H9 (cell line): ENCODE measurements around the gene PPP2R5E. TPM values are rescaled to one million over a fixed set of nuclear protein-coding genes. Genes with fewer than 3 reads are reported as not detected.

Experiments used
- DNase-seq: peaks from one replicate; pipeline ENCODE4 v3.0.0-alpha.2; 2017
- H2AFZ ChIP-seq: one replicate; pipeline ENCODE4 v1.6.1; 2013; ENCODE audit warnings: mild to moderate bottlenecking, low read length, control low read depth, moderate library complexity
- H2AK5ac ChIP-seq: 2 replicates; pipeline ENCODE4 v1.6.1; 2013; ENCODE audit warnings: low read length, control low read depth, mixed read lengths; ENCODE audit not compliant: insufficient read length
- H2BK120ac ChIP-seq: one replicate; pipeline ENCODE4 v1.6.1; 2013; ENCODE audit warnings: low read depth, mild to moderate bottlenecking, low read length, control low read depth, inconsistent platforms; ENCODE audit not compliant: poor library complexity, severe bottlenecking
- H2BK12ac ChIP-seq: 2 replicates; pipeline ENCODE4 v1.6.1; 2013; ENCODE audit warnings: low read length, control low read depth, mixed read lengths, low read depth; ENCODE audit not compliant: insufficient read length
- H2BK15ac ChIP-seq: 2 replicates; pipeline ENCODE4 v1.6.1; 2013; ENCODE audit warnings: low read depth, low read length, control low read depth
- H2BK20ac ChIP-seq: one replicate; pipeline ENCODE4 v1.6.1; 2013; ENCODE audit warnings: low read depth, mild to moderate bottlenecking, low read length, control low read depth, inconsistent platforms; ENCODE audit not compliant: poor library complexity, severe bottlenecking
- H2BK5ac ChIP-seq: 2 replicates; pipeline ENCODE4 v1.6.1; 2013; ENCODE audit warnings: low read length, control low read depth, mixed read lengths; ENCODE audit not compliant: insufficient read length
- H3K14ac ChIP-seq: 2 replicates; pipeline ENCODE4 v1.6.1; 2013; ENCODE audit warnings: low read length, control low read depth; ENCODE audit not compliant: insufficient read depth
- H3K18ac ChIP-seq: 2 replicates; pipeline ENCODE4 v1.6.1; 2013; ENCODE audit warnings: low read depth, mild to moderate bottlenecking, mixed read lengths, low read length, control low read depth; ENCODE audit not compliant: insufficient read length
- H3K23ac ChIP-seq: 2 replicates; pipeline ENCODE4 v1.6.1; 2013; ENCODE audit warnings: low read length, control low read depth, mixed read lengths, low read depth; ENCODE audit not compliant: insufficient read length
- H3K23me2 ChIP-seq: 2 replicates; pipeline ENCODE4 v1.6.1; 2013; ENCODE audit warnings: low read depth, mild to moderate bottlenecking, mixed read lengths, low read length, control low read depth; ENCODE audit not compliant: insufficient read length, poor library complexity, severe bottlenecking
- H3K27ac ChIP-seq: 2 replicates; pipeline ENCODE4 v1.5.1; 2013; ENCODE audit warnings: low read length, control low read depth, mixed read lengths, low read depth; ENCODE audit not compliant: insufficient read length
- H3K27me3 ChIP-seq: 2 replicates; pipeline ENCODE4 v1.6.1; 2013; ENCODE audit warnings: low read length, control low read depth, inconsistent platforms; ENCODE audit not compliant: insufficient read depth
- H3K4ac ChIP-seq: 2 replicates; pipeline ENCODE4 v1.6.1; 2013; ENCODE audit warnings: low read depth, mild to moderate bottlenecking, control low read depth, inconsistent platforms, low read length, moderate library complexity
- H3K4me1 ChIP-seq: 2 replicates; pipeline ENCODE4 v1.6.1; 2013; ENCODE audit warnings: low read length, control low read depth, inconsistent platforms; ENCODE audit not compliant: insufficient read depth
- H3K4me2 ChIP-seq: 2 replicates; pipeline ENCODE4 v1.6.1; 2013; ENCODE audit warnings: low read length, control low read depth, mixed read lengths; ENCODE audit not compliant: insufficient read length, insufficient read depth
- H3K56ac ChIP-seq: 2 replicates; pipeline ENCODE4 v1.6.1; 2013; ENCODE audit warnings: low read depth, mild to moderate bottlenecking, mixed read lengths, low read length, control low read depth; ENCODE audit not compliant: insufficient read length
- H3K79me1 ChIP-seq: 2 replicates; pipeline ENCODE4 v1.6.1; 2013; ENCODE audit warnings: low read depth, mild to moderate bottlenecking, moderate library complexity, low read length, control low read depth, inconsistent platforms; ENCODE audit not compliant: insufficient read depth, poor library complexity, severe bottlenecking
- H3K79me2 ChIP-seq: 2 replicates; pipeline ENCODE4 v1.6.1; 2013; ENCODE audit warnings: low read length, control low read depth, inconsistent platforms; ENCODE audit not compliant: insufficient read depth
- H3K9ac ChIP-seq: 2 replicates; pipeline ENCODE4 v1.6.1; 2013; ENCODE audit warnings: low read length, control low read depth, mixed read lengths; ENCODE audit not compliant: insufficient read length; ENCODE audit errors: extremely low read depth
- H3K9me3 ChIP-seq: one replicate; pipeline ENCODE4 v1.6.1; 2013; ENCODE audit warnings: low read depth, low read length, inconsistent platforms; ENCODE audit not compliant: control insufficient read depth
- H3T11ph ChIP-seq: one replicate; pipeline ENCODE4 v1.6.1; 2013; ENCODE audit warnings: mild to moderate bottlenecking, low read length, control low read depth, inconsistent platforms
- H4K20me1 ChIP-seq: one replicate; pipeline ENCODE4 v1.6.1; 2013; ENCODE audit not compliant: control insufficient read depth, insufficient read length, insufficient read depth
- H4K5ac ChIP-seq: 2 replicates; pipeline ENCODE4 v1.6.1; 2013; ENCODE audit warnings: low read depth, mild to moderate bottlenecking, mixed read lengths, low read length, control low read depth; ENCODE audit not compliant: insufficient read length
- H4K8ac ChIP-seq: replicated peaks from 2 replicates; pipeline ENCODE4 v1.6.1; 2013; ENCODE audit warnings: low read length, control low read depth, mixed read lengths, low read depth; ENCODE audit not compliant: insufficient read length
- H4K91ac ChIP-seq: 2 replicates; pipeline ENCODE4 v1.6.1; 2013; ENCODE audit warnings: low read depth, mild to moderate bottlenecking, moderate library complexity, mixed read lengths, low read length, control low read depth; ENCODE audit not compliant: insufficient read length
- H3K27ac Mint-ChIP-seq, 3 experiments: 2 replicates in 2 of 3; 3 replicates in 1 of 3; pipeline ENCODE4 v1.8.0; 2020 to 2021; ENCODE audit warnings: mixed read lengths in 3 of 3, mild to moderate bottlenecking in 1 of 3, moderate library complexity in 1 of 3
- H3K27me3 Mint-ChIP-seq: 2 replicates; pipeline ENCODE4 v1.8.0; 2021; ENCODE audit warnings: low read depth, mild to moderate bottlenecking, moderate library complexity, mixed read lengths
- H3K36me3 Mint-ChIP-seq, 3 experiments: 2 replicates in 2 of 3; 3 replicates in 1 of 3; pipeline ENCODE4 v1.8.0; 2020 to 2021; ENCODE audit warnings: low read depth in 3 of 3, mixed read lengths in 3 of 3; ENCODE audit not compliant: insufficient read depth in 1 of 3
- H3K4me1 Mint-ChIP-seq, 2 experiments: 2 replicates each; pipeline ENCODE4 v1.8.0; 2020; ENCODE audit warnings: mixed read lengths in 2 of 2
- H3K4me3 Mint-ChIP-seq, 2 experiments: 2 replicates in 1 of 2; 3 replicates in 1 of 2; pipeline ENCODE4 v1.8.0; 2020 to 2021; ENCODE audit warnings: mild to moderate bottlenecking in 2 of 2, mixed read lengths in 2 of 2, moderate library complexity in 1 of 2
- H3K9me3 Mint-ChIP-seq, 2 experiments: 2 replicates in 1 of 2; 3 replicates in 1 of 2; pipeline ENCODE4 v1.8.0; 2020; ENCODE audit warnings: mild to moderate bottlenecking in 2 of 2, mixed read lengths in 2 of 2, moderate library complexity in 1 of 2
- WGBS: extraction: QIAGEN DNeasy Blood & Tissue Kit; methylation state at CpG from one replicate; pipeline ENCODE4 v1.1.7; 2013; ENCODE audit warnings: missing lambda C conversion rate, low lambda C conversion rate, mixed read lengths; ENCODE audit not compliant: insufficient read length; ENCODE audit errors: extremely low coverage; 5-methylcytosine and 5-hydroxymethylcytosine counted together
- total RNA-seq: library from RNA; stranded (reverse); gene quantifications from 2 replicates; pipeline ENCODE4 v1.2.1, GENCODE V29; 2021
- TF ChIP-seq, protein P1 (sequence below): fragments of 200-600 bp; sonication (generic); conservative IDR thresholded peaks from 3 replicates; pipeline ENCODE4 v1.8.0; 2021; ENCODE audit warnings: antibody characterized with exemption, mild to moderate bottlenecking

The PPP2R5E gene
- total RNA-seq, 1 experiment from 2014 or later = 65.8 TPM

DNA sequence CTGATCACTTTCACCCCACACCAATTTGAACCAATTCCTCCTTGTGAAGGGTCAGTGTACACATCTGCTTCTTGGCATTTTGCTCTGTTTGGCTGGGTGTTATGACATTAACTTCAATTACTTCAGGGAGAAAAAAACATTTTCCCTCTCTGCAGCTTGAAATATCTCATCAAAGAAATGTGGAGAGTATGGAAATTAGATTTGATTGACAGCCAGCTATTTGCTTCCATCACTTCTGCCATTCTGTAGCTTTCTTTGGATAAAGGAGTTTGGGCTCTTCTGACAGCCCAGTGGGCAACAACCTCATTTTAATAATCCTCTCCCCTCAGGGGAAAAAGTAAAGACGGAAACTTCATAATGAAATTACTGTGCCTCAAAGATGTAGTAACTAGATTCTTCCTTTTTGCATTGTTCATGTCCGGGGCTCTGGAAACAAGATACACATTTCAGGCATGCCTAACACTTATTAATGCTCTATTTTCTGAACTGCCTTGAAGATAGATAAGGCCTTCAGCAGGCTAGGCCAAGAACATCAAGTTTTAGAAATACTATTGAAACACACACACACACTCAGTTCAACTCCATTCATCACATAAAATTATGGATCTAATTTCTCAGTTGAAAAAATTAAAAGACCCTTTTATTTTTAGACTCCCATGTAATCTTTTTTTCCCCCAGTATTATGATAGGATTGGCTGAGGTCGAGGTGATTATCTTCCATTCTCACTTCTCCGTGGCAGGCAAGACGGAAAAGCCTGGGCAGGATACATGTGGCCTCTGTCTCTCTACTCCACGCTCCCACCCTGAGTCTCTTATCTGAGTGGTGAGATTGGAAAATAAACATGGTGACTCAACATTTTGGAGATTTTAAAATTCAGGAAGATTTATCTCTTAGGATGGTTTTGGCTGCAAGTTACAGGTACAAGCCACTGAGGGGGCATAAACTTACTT is 214.1 kb downstream of the PPP2R5E start:
- no peaks in the 10 kb centered on the region for H4K20me1 ChIP-seq
- no peak overlapping the region for H3K4ac ChIP-seq
- no peaks in the 10 kb centered on the region for H3K79me2 ChIP-seq
- no peaks in the 10 kb centered on the region for H3K4me1 ChIP-seq
- WGBS = no CpG with 5 or more reads among the region's 6 CpGs
- H3K9ac ChIP-seq = no peak overlapping the region
- Mint-ChIP-seq H3K9me3 (peaks cover 2 to 3% of the 10 kb centered on the region in 2 experiments; a peak in 3 of 5 replicates), H3K27ac (no peak overlapping the region), H3K36me3 (peaks cover 0 to 6% (median 0%) of the 10 kb centered on the region in 3 experiments; a peak in 1 of 7 replicates), H3K4me3 (no peak overlapping the region), H3K4me1 (peaks cover 8 to 9% of the 10 kb centered on the region in 2 experiments), H3K27me3 (no peaks in the 10 kb centered on the region)
- no peak overlapping the region for H3K14ac ChIP-seq
- H2BK12ac ChIP-seq = no peak overlapping the region
- H4K91ac ChIP-seq = no peak overlapping the region
- H3K18ac ChIP-seq = no peak overlapping the region
- no peak overlapping the region for H2AK5ac ChIP-seq
- H2BK20ac ChIP-seq = no peak overlapping the region
- H3K27me3 ChIP-seq = no peaks in the 10 kb centered on the region
- H2AFZ ChIP-seq = no peak overlapping the region
- H3T11ph ChIP-seq = no peak overlapping the region
- H3K23me2 ChIP-seq = no peaks in the 10 kb centered on the region
- no peak overlapping the region for H2BK5ac ChIP-seq
- H3K27ac ChIP-seq = no peak overlapping the region
- no peak overlapping the region for H4K5ac ChIP-seq
- no peak overlapping the region for H3K23ac ChIP-seq
- H3K79me1 ChIP-seq = no peaks in the 10 kb centered on the region
- no peak for DNase-seq
- H3K4me2 ChIP-seq = no peak overlapping the region
- H2BK120ac ChIP-seq = no peak overlapping the region
- H4K8ac ChIP-seq = no peak overlapping the region
- no peak overlapping the region for H2BK15ac ChIP-seq
- no peak overlapping the region for H3K56ac ChIP-seq
- no peaks in the 10 kb centered on the region for H3K9me3 ChIP-seq
- TF ChIP-seq, protein P1, sequence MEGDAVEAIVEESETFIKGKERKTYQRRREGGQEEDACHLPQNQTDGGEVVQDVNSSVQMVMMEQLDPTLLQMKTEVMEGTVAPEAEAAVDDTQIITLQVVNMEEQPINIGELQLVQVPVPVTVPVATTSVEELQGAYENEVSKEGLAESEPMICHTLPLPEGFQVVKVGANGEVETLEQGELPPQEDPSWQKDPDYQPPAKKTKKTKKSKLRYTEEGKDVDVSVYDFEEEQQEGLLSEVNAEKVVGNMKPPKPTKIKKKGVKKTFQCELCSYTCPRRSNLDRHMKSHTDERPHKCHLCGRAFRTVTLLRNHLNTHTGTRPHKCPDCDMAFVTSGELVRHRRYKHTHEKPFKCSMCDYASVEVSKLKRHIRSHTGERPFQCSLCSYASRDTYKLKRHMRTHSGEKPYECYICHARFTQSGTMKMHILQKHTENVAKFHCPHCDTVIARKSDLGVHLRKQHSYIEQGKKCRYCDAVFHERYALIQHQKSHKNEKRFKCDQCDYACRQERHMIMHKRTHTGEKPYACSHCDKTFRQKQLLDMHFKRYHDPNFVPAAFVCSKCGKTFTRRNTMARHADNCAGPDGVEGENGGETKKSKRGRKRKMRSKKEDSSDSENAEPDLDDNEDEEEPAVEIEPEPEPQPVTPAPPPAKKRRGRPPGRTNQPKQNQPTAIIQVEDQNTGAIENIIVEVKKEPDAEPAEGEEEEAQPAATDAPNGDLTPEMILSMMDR = no peak
